HepG2 (cell line): ENCODE data around the gene IFIT3. TPM values are rescaled to one million over a fixed set of nuclear protein-coding genes. Genes with fewer than 3 reads are reported as not detected.

Experiments
- DR1 ChIP-seq: sonication (generic); formaldehyde crosslinking; IDR thresholded peaks from 2 replicates; pipeline ENCODE4 v1.8.0; 2021; ENCODE audit warnings: mild to moderate bottlenecking, missing genetic modification reagents, inconsistent platforms
- IKZF5 ChIP-seq: IDR thresholded peaks from 2 replicates; pipeline ENCODE4 v1.6.1; 2018; ENCODE audit warnings: missing genetic modification reagents, mild to moderate bottlenecking, missing compliant biosample characterization
- IRF2 ChIP-seq: IDR thresholded peaks from 2 replicates; pipeline ENCODE4 v1.6.1; 2018; ENCODE audit warnings: missing genetic modification reagents, missing compliant biosample characterization
- SNAPC4 ChIP-seq: sonication (generic); formaldehyde crosslinking; IDR thresholded peaks from 2 replicates; pipeline ENCODE4 v1.4.0; 2020; ENCODE audit warnings: mild to moderate bottlenecking, missing genetic modification reagents
- ZFP1 ChIP-seq: IDR thresholded peaks from 2 replicates; pipeline ENCODE4 v1.6.1; 2016
- polyA plus RNA-seq, 8 experiments: library from polyadenylated mRNA; depleted of rRNA in 3 of 8; stranded (reverse) in 7 of 8; unstranded in 1 of 8; fragments of >200 nt; fragmentation: Illumina TruSeq in 4 of 8; extraction: Trizol in 4 of 8; gene quantifications; 2 replicates each; pipeline versions ENCODE4 v1.2.1 to v1.2.3, GENCODE V29; 2011 to 2016; ENCODE audit warnings: low read depth in 4 of 8, missing spikeins in 1 of 8, mixed read lengths in 1 of 8; ENCODE audit not compliant: insufficient read depth in 1 of 8
- total RNA-seq, 5 experiments: library from RNA; depleted of rRNA; stranded (reverse); fragments of >200 nt; fragmentation: Illumina TruSeq; extraction: Trizol; gene quantifications; 2 replicates each; pipeline ENCODE4 v1.2.3, GENCODE V29; 2016; ENCODE audit warnings: low read depth in 1 of 5
- TF ChIP-seq, protein P1 (sequence below): sonication (generic); formaldehyde crosslinking; IDR thresholded peaks from 2 replicates; pipeline ENCODE4 v1.4.0; 2020; ENCODE audit warnings: mild to moderate bottlenecking, low read depth, missing genetic modification reagents
- TF ChIP-seq, protein P2 (sequence below): sonication (generic); formaldehyde crosslinking; IDR thresholded peaks from 2 replicates; pipeline ENCODE4 v1.4.0; 2020; ENCODE audit warnings: missing genetic modification reagents
- TF ChIP-seq, protein P3 (sequence below): sonication (generic); formaldehyde crosslinking; conservative IDR thresholded peaks from 2 replicates; pipeline ENCODE4 v1.8.0; 2022; ENCODE audit warnings: mild to moderate bottlenecking, moderate library complexity, missing genetic modification reagents
- TF ChIP-seq, protein P4 (sequence below): sonication (generic); formaldehyde crosslinking; IDR thresholded peaks from 2 replicates; pipeline ENCODE4 v1.9.0; 2022; ENCODE audit warnings: low read depth, missing genetic modification reagents
- TF ChIP-seq, protein P5 (sequence below): fragments of 450-650 bp; IDR thresholded peaks from 2 replicates; pipeline ENCODE4 v1.6.1; 2017

The IFIT3 gene
- total and polyA plus RNA-seq, 2 of the 13 experiments (the other 11 are each of a cell fraction or from before 2014, with no cell fraction given): 0.48 to 3.1 TPM

DNA sequence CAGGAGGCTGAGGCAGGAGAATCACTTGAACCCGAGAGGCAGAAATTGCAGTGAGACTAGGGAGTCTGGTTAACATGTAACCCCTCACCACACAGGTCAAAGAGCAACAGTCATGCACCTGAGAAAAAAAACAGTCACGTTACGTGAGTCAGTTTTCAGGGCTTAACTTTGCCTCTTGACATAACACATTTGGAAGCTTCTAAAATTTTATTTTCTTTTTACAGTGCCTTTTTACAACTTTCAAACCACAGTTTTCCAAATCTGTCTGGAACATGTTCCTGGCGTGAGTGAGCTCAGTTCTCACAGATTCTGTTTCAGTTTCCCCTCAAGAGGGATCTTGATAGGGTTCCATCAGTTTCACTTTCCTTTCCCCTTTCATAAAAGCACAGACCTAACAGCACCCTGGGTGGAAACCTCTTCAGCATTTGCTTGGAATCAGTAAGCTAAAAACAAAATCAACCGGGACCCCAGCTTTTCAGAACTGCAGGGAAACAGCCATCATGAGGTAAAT, 4.4 kb downstream of the IFIT3 start (continued):
- TF ChIP-seq, protein P1, sequence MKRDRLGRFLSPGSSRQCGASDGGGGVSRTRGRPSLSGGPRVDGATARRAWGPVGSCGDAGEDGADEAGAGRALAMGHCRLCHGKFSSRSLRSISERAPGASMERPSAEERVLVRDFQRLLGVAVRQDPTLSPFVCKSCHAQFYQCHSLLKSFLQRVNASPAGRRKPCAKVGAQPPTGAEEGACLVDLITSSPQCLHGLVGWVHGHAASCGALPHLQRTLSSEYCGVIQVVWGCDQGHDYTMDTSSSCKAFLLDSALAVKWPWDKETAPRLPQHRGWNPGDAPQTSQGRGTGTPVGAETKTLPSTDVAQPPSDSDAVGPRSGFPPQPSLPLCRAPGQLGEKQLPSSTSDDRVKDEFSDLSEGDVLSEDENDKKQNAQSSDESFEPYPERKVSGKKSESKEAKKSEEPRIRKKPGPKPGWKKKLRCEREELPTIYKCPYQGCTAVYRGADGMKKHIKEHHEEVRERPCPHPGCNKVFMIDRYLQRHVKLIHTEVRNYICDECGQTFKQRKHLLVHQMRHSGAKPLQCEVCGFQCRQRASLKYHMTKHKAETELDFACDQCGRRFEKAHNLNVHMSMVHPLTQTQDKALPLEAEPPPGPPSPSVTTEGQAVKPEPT (CRISPR knock-in tag): no peak
- TF ChIP-seq, protein P2, sequence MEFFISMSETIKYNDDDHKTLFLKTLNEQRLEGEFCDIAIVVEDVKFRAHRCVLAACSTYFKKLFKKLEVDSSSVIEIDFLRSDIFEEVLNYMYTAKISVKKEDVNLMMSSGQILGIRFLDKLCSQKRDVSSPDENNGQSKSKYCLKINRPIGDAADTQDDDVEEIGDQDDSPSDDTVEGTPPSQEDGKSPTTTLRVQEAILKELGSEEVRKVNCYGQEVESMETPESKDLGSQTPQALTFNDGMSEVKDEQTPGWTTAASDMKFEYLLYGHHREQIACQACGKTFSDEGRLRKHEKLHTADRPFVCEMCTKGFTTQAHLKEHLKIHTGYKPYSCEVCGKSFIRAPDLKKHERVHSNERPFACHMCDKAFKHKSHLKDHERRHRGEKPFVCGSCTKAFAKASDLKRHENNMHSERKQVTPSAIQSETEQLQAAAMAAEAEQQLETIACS (CRISPR knock-in tag): no peak
- TF ChIP-seq, protein P3, sequence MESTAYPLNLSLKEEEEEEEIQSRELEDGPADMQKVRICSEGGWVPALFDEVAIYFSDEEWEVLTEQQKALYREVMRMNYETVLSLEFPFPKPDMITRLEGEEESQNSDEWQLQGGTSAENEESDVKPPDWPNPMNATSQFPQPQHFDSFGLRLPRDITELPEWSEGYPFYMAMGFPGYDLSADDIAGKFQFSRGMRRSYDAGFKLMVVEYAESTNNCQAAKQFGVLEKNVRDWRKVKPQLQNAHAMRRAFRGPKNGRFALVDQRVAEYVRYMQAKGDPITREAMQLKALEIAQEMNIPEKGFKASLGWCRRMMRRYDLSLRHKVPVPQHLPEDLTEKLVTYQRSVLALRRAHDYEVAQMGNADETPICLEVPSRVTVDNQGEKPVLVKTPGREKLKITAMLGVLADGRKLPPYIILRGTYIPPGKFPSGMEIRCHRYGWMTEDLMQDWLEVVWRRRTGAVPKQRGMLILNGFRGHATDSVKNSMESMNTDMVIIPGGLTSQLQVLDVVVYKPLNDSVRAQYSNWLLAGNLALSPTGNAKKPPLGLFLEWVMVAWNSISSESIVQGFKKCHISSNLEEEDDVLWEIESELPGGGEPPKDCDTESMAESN: no peak
- TF ChIP-seq, protein P4, sequence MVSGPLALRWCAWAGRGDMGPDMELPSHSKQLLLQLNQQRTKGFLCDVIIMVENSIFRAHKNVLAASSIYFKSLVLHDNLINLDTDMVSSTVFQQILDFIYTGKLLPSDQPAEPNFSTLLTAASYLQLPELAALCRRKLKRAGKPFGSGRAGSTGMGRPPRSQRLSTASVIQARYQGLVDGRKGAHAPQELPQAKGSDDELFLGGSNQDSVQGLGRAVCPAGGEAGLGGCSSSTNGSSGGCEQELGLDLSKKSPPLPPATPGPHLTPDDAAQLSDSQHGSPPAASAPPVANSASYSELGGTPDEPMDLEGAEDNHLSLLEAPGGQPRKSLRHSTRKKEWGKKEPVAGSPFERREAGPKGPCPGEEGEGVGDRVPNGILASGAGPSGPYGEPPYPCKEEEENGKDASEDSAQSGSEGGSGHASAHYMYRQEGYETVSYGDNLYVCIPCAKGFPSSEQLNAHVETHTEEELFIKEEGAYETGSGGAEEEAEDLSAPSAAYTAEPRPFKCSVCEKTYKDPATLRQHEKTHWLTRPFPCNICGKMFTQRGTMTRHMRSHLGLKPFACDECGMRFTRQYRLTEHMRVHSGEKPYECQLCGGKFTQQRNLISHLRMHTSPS (CRISPR knock-in tag): no peak
- TF ChIP-seq IRF2 (CRISPR knock-in tag) (peak; percentile 73), DR1 (CRISPR knock-in tag) (no peak), SNAPC4 (CRISPR knock-in tag) (0 out of 2 replicates have a peak, but pooled peaks have one; percentile 36), IKZF5 (CRISPR knock-in tag) (no peak), ZFP1 (no peak; the same call in 1 of the 2 replicates)
- TF ChIP-seq, protein P5, sequence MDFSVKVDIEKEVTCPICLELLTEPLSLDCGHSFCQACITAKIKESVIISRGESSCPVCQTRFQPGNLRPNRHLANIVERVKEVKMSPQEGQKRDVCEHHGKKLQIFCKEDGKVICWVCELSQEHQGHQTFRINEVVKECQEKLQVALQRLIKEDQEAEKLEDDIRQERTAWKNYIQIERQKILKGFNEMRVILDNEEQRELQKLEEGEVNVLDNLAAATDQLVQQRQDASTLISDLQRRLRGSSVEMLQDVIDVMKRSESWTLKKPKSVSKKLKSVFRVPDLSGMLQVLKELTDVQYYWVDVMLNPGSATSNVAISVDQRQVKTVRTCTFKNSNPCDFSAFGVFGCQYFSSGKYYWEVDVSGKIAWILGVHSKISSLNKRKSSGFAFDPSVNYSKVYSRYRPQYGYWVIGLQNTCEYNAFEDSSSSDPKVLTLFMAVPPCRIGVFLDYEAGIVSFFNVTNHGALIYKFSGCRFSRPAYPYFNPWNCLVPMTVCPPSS: no peak
